Stimulated activated CD4-positive, alpha-beta T cell treated with anti-CD3 and anti-CD28 coated beads, Interleukin-4, amount 100 ng/mL, for 4 hours (primary cell): ENCODE data around the gene SCN2B.
A peak's percentile ranks its signal among the peaks of the same experiment; 100 is the strongest.
"Not testable (repeated sequence)": the region's sequence is repeated elsewhere in the genome, so short reads cannot be mapped to it uniquely, and the experiment has no call there.

Source experiments
- DNase-seq, 2 experiments: peaks; one replicate each; pipeline ENCODE4 v3.0.0-alpha.2; 2020

SCN2B gene

DNA sequence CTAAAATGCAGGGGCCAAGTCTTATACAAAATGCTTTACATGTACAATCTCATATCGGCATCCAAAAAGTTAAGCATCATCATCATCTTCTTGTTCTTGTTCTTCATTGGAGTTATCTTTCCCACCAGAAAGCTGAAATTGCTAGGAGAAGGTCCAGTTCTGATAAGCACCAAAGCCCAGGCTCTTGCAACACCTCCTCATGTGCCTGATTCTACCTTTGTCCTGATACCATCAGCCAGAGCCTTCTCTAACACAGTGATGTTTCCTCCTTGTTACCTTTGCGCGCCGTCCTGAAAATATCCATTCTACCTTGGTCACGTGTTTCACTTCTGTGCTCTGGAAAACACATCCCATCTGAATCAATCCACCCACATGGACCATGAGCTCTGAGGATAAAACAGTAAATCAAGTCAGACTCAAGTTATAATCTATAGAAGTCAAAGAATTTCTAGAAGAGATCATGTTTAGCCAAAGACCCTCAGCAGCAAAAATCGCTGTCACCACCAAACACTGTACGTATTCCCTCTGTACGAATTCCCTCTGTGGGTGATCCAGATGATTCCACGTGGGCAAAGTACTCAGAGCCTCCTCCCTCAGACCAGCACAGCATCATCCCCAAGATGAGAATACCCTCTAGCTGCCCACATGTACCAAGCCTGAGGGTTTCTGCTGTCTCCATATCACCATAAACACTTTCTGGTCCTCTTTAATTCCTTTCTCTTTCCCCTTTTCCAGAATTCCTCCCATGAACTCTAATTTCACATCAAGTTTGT lies 29.4 kb upstream of the SCN2B start:
- DNase-seq, result no peak

GRCh38 chr11:118202599-118203422 lies 26.4 kb upstream of the SCN2B start:
- peak in 1 of 2 experiments; percentile 39 for DNase-seq

GRCh38 chr11:118201966-118202365 lies 25.5 kb upstream of the SCN2B start:
- no peak for DNase-seq

- peak; percentile 19 to 68 for DNase-seq
Measured at GRCh38 chr11:118200901-118201680, 24.7 kb upstream of the SCN2B start.

DNA sequence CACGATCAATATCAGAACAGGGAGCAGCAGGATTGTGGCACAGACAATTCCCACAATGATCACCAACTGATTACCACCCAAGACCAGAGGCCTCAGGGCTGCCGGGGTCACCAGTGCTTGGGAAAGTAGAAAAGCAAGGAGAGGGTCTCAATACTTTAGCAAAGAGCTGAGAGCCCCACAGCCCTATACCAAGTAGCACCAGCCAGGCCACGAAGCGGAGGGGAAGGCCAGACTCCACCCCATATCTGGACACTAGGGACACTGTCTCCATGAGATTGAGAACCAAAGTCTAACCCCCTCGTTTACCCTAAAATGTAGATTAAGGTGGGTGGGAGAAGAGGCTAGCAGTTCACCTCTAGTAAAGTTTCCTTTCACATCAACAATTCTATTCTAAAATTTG lies 24.1 kb upstream of the SCN2B start:
- no peak for DNase-seq

GRCh38 chr11:118199135-118199534 lies 22.7 kb upstream of the SCN2B start:
- DNase-seq, result no peak

DNA sequence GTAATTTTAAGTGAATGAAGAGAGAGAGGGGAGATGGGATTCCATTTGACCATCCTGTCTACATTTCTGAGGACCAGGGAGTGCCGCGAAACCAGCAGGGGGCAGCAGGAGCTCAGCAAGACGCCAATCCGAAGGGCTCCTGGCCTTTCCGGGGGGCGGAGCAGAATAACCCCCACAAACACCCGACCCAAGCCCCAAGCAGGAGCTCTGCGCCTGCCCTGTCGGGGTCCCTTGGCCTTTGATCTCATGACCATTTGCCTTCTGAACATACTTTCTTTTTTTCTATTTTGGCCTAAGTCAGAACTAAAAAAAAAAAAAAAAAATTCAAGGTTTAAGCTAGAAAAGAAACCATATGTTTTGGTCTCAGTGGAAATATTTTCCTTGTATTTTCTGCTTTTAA lies 21.9 kb upstream of the SCN2B start:
- DNase-seq, result peak; percentile 80 to 85

- no peak for DNase-seq
Measured at GRCh38 chr11:118194835-118195627, 18.6 kb upstream of the SCN2B start.

DNA sequence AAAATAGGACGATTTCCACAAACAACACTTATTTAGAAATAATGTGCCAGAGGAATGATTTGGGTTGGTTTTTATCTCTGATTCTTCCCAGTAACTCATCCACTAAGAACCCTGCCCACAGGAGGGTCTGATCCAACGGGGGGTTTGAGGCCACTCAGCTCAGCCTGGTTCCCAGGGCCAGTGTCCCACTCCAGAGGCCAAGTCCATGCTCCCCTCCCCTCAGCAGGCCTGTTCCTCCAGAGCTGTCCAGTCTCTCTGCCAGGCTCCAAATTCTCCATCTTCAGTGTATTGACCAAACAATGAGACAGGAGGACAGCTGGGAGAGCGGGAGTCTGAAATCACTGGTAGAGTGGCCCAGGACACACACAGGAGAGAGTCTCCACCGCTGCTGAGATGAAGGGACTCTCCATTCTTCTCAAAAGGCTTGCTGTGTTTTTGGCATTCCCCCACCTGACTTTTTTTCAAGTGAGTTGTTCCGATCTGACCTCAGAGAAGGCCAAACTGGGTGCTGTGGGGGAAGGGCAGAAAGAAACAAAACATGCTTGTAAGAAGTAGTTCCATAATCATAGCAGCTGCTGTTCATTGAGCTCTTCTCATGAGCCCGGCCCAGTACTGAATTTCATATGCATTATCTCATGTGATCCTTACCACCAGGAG lies 17.6 kb upstream of the SCN2B start:
- no peak for DNase-seq

DNA sequence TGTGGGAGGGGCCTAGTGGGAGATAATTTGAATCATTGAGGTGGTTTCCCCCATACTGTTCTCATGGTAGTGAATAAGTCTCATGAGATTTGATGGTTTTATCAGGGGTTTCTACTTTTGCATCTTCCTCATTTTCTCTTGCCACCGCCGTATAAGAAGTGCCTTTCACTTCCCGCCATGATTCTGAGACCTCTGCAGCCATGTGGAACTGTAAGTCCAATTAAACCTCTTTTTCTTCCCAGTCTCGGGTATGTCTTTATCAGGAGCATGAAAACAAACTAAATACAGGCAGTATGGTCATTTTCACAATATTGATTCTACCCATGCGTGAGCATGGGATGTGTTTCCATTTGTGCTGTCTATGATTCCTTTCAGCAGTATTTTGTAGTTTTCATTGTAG lies 16.4 kb upstream of the SCN2B start:
- DNase-seq, result not testable (repeated sequence)

DNA sequence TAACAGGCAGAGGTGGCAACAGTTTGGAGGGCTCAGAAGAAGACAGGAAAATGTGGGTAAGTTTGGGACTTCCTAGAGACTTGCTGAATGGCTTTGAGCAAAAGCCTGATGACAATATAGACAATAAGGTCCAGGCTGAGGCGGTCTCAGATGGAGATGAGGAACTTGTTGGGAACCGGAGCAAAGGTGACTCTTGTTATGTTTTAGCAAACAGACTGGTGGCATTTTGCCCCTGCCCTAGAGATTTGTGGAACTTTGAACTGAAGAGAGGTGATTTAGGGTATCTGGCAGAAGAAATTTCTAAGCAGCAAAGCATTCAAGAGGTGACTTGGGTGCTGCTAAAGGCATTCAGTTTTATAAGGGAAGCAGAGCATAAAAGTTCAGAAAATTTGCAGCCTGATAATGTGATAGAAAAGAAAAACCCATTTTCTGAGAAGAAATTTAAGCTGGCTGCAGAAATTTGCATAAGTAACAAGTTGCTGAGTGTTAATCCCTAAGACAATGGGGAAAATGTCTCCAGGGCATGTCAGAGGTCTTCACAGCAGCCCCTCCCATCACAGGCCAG lies 14.6 kb upstream of the SCN2B start:
- DNase-seq, result not testable (repeated sequence)

- DNase-seq, result no peak
Measured at GRCh38 chr11:118186346-118187107, 10.1 kb upstream of the SCN2B start.

DNA sequence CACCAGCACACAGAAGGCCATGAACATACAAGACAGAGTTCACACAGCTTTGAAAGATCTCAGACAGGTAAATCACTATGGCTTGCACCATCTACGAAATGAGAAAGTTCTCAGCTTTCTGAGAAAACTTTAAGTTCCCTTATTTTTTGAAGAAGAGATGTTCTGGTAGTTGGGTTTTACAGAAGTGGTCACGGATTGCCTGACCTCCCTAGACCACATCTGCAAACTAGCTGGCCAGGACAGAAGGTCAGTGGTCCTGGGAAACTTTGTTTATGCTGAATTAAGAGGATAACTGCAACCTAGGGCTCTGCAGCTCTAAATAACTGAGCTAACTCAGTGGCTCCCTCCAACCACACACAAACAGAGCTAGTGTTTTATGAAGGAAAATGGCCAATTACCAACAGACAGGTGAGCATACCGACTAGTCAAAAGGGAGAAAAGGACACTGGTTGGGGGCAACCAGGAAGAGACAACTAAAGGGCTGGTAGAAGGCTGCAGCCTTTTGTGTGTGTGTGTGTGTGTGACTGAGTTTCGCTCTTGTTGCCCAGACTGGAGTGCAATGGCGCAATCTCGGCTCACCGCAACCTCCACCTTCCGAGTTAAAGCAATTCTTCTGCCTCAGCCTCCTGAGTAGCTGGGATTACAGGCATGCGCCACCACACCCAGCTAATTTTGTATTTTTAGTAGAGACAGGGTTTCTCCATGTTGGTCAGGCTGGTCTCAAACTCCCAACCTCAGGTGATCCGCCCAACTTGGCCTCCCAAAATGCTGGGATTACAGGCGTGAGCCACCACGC lies 8.5 kb upstream of the SCN2B start:
- no peak for DNase-seq

- not testable (repeated sequence) for DNase-seq
Measured at GRCh38 chr11:118183691-118184090, 7.3 kb upstream of the SCN2B start.

GRCh38 chr11:118180300-118180703 lies 3.9 kb upstream of the SCN2B start:
- DNase-seq, result no peak

DNA sequence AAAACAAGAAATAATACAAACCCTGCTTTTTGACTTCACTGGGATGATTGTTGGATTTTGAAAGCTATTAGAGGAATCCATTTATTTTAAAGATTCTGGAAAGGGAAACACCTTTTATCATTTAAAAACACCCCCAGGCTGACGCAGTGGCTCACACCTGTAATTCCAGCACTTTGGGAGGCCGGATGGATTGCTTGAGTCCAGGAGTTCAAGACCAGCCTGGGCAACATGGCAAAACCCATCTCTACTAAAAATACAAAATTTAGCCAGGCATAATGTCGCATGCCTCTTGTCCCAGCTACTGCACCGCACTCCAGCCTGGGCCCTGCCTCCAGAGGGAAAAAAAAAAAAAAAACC lies 317 bp upstream of the SCN2B start:
- no peak for DNase-seq

DNA sequence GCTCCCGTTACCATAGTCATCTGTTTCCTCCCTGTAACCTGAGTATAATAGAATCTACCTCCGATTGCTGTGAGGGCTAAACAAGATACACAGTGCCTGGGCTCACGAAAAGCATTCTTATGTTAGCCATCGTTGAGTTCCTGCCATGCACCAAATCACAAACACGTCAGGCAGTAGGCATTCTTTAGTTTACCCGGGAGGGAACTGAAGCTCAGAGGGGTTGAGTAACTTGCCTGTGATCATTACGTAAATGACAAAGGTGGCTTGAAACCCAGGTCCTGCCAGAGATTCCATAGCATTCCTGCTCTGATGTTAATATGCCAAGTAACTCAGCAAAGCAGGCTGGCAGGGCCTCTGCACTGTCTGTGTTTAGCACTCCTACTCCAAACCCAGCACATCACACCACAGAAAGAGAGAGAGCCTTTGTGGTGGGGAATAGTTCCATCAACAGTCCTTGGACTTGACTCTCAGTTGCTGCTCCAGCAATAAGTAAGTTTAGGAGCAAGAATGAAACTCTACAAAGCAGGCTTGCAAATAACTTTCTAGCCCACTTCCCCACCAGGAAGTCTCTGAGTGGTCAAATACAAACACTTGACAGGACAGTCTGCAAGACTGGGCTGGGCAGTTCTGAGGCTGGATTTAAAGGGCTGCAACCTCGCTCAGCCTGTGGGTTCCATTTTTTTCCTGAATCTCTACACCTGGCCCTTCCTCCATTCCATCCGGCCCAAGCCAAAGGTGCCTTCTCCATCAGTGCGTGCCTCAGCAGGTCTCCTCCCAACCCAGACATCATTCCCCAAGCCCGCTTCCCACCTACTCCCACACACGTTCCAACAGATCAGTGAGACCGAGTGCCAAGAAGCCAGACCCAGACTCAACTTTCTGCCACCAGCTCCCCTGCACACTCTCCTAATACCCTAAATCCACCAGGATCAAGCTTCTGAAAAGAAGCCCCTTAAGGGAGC lies 1.1 kb downstream of the SCN2B start:
- DNase-seq, result no peak

DNA sequence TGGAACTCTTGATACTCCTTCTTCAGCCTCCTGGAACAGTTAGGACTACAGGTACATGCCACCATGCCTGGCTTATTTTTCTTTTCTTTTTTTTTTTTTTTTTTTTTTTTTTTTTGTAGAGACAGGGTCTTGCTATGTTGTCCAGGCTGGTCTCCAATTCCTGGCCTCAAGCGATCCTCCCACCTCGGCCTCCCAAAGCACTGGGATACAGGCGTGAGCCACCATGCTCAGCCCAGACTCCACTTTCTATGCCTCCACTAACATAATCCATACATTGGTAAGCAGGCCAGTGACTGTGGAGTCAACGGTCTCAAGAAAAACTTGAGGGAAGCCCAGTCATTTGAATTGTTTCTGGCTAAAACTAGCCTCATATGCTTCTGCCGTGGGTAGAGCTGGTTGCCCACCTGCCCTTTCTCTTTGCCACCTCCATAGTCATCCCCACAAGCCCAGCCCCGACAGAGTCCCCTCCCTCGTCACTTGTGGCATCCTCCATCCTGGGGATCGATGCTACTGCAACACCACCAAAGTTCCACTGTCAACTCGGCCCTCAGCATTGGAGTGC lies 2.4 kb downstream of the SCN2B start:
- DNase-seq, result no peak
